Dermis microvascular lymphatic vessel endothelial cell (primary cell): ENCODE results near the gene ADD2. TPM values are rescaled to one million over a fixed set of nuclear protein-coding genes. Genes with fewer than 3 reads are reported as not detected.
"Not testable (repeated sequence)": the region's sequence is repeated elsewhere in the genome, so short reads cannot be mapped to it uniquely, and the experiment has no call there.

ENCODE experiments used
- DNase-seq, 2 donors: peaks; one replicate each; pipeline versions ENCODE4 v3.0.0 to v3.0.0-alpha.2; 2010; ENCODE audit warnings: low read depth in 2 of 2
- total RNA-seq: library from RNA; depleted of rRNA; stranded (reverse); fragments of >200 nt; gene quantifications from 2 replicates; pipeline ENCODE4 v1.2.1, GENCODE V29; 2014

ADD2 gene
- total RNA-seq: 8.0 and 23.4 TPM in 2 replicates

DNA sequence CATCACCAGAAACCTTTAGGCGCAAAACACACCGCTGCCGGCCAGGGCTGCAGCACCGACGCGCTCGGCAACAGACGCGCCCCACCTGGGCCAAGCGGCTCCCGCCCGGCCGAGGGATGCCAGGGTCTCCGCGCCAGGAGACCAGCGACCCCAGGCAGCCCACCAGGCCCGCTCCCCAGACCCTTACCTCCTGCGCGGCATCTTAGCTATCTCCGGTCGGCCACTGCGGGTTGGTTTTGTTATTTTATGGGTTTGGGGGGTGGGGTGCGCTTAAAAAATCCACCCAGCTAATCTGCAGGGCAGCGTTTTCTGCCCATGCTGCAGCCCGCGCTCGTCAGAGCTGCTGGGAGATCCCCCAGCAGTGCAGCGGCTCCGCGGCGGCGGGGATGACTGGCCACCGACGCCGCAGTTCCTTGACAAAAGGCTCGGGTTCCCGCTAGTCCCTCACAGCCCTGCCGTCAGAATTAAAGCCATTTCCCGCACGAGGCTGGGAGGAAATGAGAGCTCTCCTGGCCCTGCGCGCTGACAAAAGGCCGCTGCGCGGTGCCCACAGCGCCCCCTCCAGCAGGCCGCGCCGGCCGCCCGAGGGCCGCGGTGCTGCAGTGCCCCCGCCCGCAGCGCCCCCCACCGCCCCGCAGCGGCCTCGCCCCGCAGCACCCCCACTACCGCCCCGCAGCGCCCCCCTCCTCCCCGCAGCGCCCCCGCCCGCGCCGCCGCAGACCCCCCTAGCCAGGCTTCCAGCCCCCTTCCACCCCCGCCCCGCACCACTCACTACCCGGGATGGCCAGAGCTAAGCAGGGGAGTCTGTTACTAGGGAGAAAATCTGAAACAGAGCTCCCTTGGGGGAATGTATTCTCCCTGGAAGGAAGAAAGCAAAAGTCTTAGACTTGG, at the start of gene ADD2:
Gene ADD2 (minus strand): TSS at position 502 of the 891 bp plus-strand sequence. CDS start 61,792 bp downstream, outside the sequence.
- DNase-seq: peak; percentile 10 to 20

GRCh38 chr2:70817284-70817954, 49.4 kb upstream of the ADD2 start:
- DNase-seq: no peak

DNA sequence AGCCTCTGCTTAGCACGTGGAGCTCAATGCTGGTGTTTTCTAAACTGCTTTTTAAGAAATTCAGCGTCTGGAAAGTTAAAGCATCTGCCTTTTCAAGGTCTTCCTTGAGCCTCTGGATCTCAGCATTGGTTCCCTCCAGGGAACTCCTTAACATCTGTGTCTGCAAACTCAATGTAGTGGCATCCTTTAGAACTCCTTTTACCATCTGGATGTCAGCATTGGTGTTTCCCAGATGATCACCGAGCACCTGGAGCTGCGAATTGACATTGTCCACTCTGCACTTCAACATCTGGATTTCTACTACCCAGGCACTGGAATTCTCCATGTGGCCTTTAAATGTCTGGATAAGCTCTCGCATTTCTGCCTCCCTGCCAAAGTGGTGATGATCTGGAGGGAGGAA, 48.7 kb upstream of the ADD2 start:
- DNase-seq: no peak

- DNase-seq: no peak
Observed at GRCh38 chr2:70808983-70809958, 41.3 kb upstream of the ADD2 start.

GRCh38 chr2:70807828-70808118, 39.8 kb upstream of the ADD2 start:
- no peak for DNase-seq

GRCh38 chr2:70807102-70807827, 39.3 kb upstream of the ADD2 start:
- DNase-seq: no peak

DNA sequence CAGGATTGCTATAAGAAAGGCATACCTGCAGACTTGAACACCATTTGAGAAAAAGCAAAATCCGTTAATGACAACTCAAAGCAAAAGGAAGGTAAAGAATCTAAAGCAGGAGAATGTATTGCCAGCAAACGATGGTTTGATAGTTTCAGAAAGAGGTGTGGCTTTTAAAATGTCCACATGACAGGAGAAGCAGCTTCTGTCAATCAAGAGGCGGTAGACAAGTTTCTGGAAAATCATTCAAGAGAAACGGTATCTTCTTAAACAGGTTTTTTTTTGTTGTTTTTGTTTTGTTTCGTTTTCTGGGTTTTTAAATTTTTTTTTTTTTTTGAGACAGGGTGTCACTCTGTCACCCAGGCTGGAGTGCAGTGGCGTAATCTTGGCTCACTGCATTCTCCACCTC, 38.6 kb upstream of the ADD2 start:
- DNase-seq: no peak

GRCh38 chr2:70806013-70806412, 38.0 kb upstream of the ADD2 start:
- no peak for DNase-seq

DNA sequence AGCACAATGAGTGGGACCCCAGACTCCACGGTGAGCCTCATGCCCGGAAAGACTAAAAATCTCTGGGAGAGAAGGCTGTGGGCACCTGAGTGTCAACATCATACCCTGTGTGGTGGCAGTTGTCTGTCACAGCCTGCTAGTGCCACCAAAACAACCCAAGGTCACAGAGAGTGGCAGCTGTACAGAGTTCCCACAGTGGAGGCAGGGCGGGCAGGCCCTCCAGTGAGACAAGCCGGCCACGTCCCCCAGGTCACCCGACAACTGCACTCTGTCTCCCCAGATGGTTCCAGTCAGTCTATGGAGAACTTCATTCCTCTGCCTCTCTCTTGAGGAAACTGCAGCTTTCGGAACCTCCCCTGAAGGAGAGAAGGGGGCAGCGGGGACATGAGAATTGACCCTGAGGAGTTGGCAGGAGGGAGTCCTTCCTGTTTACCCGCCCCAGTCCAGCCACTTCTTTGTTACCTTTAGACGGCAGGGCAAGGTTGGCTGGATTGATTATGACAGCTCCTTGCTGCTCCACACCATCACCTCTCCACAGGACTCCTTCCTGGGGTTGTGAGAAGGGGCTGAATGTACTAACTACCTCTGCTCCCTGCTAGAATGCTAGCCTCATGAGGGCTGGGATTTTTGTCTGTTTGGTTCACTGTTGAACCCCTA, 33.7 kb upstream of the ADD2 start:
- no peak for DNase-seq

DNA sequence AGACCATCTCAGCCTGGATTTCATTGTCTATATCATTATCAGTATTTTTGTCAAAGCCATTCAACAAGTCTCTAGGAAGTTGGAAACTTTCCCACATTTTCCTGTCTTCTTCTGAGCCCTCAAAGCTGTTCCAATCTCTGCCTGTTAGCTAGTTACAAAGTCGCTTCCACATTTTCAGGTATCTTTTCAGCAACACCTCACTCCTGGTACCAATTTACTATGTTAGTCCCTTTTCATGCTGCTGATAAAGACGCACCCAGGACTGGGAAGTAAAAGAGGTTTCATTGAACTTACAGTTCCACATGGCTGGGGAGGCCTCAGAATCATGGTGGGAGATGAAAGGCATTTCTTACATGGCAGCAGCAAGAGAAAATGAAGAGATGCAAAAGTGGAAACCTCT, 31.7 kb upstream of the ADD2 start:
- no peak for DNase-seq

- DNase-seq: not testable (repeated sequence)
Observed at GRCh38 chr2:70797996-70798395, 30.0 kb upstream of the ADD2 start.

DNA sequence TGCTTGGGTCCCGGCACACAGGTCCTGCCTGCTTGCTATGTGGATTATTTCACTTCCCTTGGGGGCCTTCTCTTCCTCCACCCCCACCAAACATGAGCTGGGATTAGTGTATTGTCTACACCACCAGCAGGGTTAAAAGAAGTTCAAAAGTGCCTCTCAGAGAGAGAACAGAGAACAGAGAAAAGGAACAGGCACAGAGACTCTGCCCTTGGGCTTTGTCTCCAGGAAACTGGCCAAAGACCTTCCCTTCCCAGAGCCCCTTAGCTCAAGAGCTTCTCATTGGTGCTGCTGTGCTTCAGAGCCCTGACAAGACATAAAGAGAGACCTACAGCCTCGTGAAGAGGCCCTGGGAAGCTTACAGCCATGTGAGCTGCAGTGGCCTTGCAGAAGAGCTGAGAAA, 29.5 kb upstream of the ADD2 start:
- no peak for DNase-seq

DNA sequence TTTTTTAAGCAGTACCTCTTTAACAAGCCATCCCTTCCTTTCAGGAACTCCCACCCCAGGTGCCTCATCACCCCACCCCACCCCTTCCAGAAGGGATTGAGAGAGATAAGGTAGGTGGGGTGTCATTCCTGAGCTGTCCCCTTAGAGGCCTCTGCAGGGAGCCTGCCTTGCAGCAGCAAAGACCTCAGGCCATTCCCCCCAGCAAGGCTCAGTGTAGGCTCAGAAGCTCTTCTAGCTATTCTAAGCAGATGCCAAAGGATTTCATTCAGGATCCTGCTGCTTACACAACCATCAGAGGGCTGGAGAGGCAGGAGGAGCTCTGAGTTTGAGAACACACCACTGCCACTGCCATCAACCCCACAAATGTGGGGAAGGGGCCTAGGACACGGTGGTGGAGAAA, 28.3 kb upstream of the ADD2 start:
- no peak for DNase-seq

GRCh38 chr2:70795164-70795995, 27.4 kb upstream of the ADD2 start:
- DNase-seq: no peak

DNA sequence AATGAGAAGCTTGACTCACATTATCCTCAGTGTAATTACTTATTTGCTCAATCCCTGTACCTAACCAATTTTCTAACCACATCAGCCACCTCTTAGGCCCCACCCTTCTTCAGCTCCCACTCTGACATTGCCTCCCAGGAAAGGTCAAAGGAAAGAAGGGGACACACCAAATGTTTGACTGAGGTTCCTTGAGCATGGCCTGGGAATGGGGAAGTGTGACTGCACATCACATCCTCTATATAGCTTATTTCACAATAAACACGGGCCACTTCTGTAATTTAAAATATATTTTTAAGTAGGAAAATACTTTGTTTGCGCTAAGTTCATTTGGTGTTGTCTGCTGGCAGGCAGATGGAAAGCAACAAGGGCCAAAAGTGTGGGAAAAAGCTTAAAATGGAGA, 25.4 kb upstream of the ADD2 start:
- DNase-seq: no peak

GRCh38 chr2:70790136-70790828, 22.3 kb upstream of the ADD2 start, which contains the start of gene FIGLA:
TSS of gene FIGLA (minus strand) at chr2:70790643. CDS start at chr2:70790638, 5 bp downstream.
- DNase-seq: peak in 1 of 2 donors; percentile 4

- DNase-seq: peak; percentile 43 to 74
Observed at GRCh38 chr2:70789304-70790135, 21.5 kb upstream of the ADD2 start.
